HG02981 (cell line): ENCODE results near the gene VWA3B.
"Not testable (repeated sequence)": the region's sequence is repeated elsewhere in the genome, so short reads cannot be mapped to it uniquely, and the experiment has no call there.

ENCODE experiments used
- ATAC-seq: cut with Tn5 transposase; IDR thresholded peaks from one replicate; pipeline ENCODE4 v1.9.1; 2021; ENCODE audit warnings: mild to moderate bottlenecking, moderate library complexity; ENCODE audit not compliant: unreplicated experiment

The VWA3B gene

GRCh38 chr2:98130073-98130472, 43.1 kb downstream of the VWA3B start:
- ATAC-seq: not testable (repeated sequence)

- no peak for ATAC-seq
These were observed 47.4 kb downstream of the VWA3B start for GRCh38 chr2:98134172-98135005.

- no peak for ATAC-seq
These were observed 50.2 kb downstream of the VWA3B start for GRCh38 chr2:98137196-98137595.

- ATAC-seq: not testable (repeated sequence)
These were observed 52.0 kb downstream of the VWA3B start for GRCh38 chr2:98138978-98139377.

GRCh38 chr2:98140210-98140609, 53.2 kb downstream of the VWA3B start:
- ATAC-seq: no peak

- no peak for ATAC-seq
These were observed 55.3 kb downstream of the VWA3B start for GRCh38 chr2:98142106-98142791.

GRCh38 chr2:98145070-98145469, 58.1 kb downstream of the VWA3B start:
- ATAC-seq: no peak

- not testable (repeated sequence) for ATAC-seq
These were observed 60.9 kb downstream of the VWA3B start for GRCh38 chr2:98147900-98148299.

GRCh38 chr2:98148595-98149332, 61.8 kb downstream of the VWA3B start:
- no peak for ATAC-seq

GRCh38 chr2:98149333-98149697, 62.3 kb downstream of the VWA3B start:
- no peak for ATAC-seq

- no peak for ATAC-seq
These were observed 66.5 kb downstream of the VWA3B start for GRCh38 chr2:98153481-98153880.

- ATAC-seq: no peak
These were observed 68.3 kb downstream of the VWA3B start for GRCh38 chr2:98155291-98155690.

- no peak for ATAC-seq
These were observed 68.7 kb downstream of the VWA3B start for GRCh38 chr2:98155716-98156115.

- no peak for ATAC-seq
These were observed 69.3 kb downstream of the VWA3B start for GRCh38 chr2:98156304-98156703.

- ATAC-seq: no peak
These were observed 70.6 kb downstream of the VWA3B start for GRCh38 chr2:98157557-98157956.

- ATAC-seq: no peak
These were observed 71.3 kb downstream of the VWA3B start for GRCh38 chr2:98158305-98158704.

- ATAC-seq: no peak
These were observed 73.6 kb downstream of the VWA3B start for GRCh38 chr2:98160554-98160953.

- ATAC-seq: no peak
These were observed 74.2 kb downstream of the VWA3B start for GRCh38 chr2:98161186-98161585.

GRCh38 chr2:98164256-98164655, 77.3 kb downstream of the VWA3B start:
- no peak for ATAC-seq

GRCh38 chr2:98165516-98166071, 78.6 kb downstream of the VWA3B start:
- ATAC-seq: no peak

- ATAC-seq: no peak
These were observed 80.9 kb downstream of the VWA3B start for GRCh38 chr2:98167916-98168315.
